ENCODE measurements around the gene VRK1.

DNA sequence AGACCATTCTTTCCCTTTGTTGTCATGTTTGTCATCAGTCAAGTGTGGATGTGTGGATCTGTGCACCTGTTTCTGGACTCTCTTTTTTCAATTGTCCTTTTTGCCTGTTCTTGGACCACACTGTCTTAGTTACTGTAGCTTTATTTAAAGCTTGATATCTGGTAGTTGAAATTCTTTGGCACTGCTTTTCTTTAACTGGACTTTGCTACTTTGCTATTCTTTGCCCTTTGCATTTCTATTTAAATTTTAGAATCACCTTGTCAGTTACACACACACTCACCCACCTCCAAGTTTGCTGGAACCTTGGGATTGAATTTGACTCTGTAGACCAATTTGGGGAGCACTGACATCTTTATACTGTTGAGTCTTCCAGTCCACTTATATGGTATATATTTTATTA, 61.5 kb downstream of the VRK1 start:
- no peak for TF ChIP-seq EZH2 (IDR thresholded peaks at IDR 0.05; ENCODE audit: borderline replicate concordance, low read depth, low read length, severe bottlenecking)
- TF ChIP-seq, protein P1, sequence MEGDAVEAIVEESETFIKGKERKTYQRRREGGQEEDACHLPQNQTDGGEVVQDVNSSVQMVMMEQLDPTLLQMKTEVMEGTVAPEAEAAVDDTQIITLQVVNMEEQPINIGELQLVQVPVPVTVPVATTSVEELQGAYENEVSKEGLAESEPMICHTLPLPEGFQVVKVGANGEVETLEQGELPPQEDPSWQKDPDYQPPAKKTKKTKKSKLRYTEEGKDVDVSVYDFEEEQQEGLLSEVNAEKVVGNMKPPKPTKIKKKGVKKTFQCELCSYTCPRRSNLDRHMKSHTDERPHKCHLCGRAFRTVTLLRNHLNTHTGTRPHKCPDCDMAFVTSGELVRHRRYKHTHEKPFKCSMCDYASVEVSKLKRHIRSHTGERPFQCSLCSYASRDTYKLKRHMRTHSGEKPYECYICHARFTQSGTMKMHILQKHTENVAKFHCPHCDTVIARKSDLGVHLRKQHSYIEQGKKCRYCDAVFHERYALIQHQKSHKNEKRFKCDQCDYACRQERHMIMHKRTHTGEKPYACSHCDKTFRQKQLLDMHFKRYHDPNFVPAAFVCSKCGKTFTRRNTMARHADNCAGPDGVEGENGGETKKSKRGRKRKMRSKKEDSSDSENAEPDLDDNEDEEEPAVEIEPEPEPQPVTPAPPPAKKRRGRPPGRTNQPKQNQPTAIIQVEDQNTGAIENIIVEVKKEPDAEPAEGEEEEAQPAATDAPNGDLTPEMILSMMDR (IDR thresholded peaks at IDR 0.05; ENCODE audit: borderline replicate concordance, extremely low read depth, low read length, poor library complexity, severe bottlenecking): no peak

All from DND-41 (cell line).